Measurements from ENCODE around the gene PAK3.

GRCh38 chrX:111129921-111130320, 33.9 kb downstream of the PAK3 start:
- TF ChIP-seq CTCF (IDR thresholded peaks at IDR 0.05) (no peak), EZH2phosphoT487 (IDR thresholded peaks at IDR 0.05) (no peak)
